A549 (cell line): ENCODE data around the gene SPATA1.

Experiments used
- EP300 ChIP-seq, 2 experiments: fragments of >200 bp; sonication (Bioruptor Twin); formaldehyde crosslinking; IDR thresholded peaks; 2 replicates in 1 of 2; 3 replicates in 1 of 2; pipeline ENCODE4 v1.6.1; 2016 to 2017
- HEYL ChIP-seq: fragments of 250-450 bp; sonication (Bioruptor Pico); IDR thresholded peaks from 2 replicates; pipeline ENCODE4 v1.8.0; 2021; ENCODE audit warnings: mild to moderate bottlenecking, moderate library complexity
- JUNB ChIP-seq: fragments of >200 bp; sonication (Bioruptor Twin); formaldehyde crosslinking; IDR thresholded peaks from 2 replicates; pipeline ENCODE4 v1.6.1; 2016
- NR3C1 ChIP-seq: fragments of >200 bp; sonication (Bioruptor Twin); formaldehyde crosslinking; IDR thresholded peaks from 3 replicates; pipeline ENCODE4 v1.6.1; 2017
- RNF2 ChIP-seq: fragments of 200-600 bp; sonication (generic); IDR thresholded peaks from 2 replicates; pipeline ENCODE4 v1.6.1; 2016; ENCODE audit warnings: low read depth, mild to moderate bottlenecking, antibody characterized with exemption, moderate library complexity, borderline replicate concordance
- TF ChIP-seq, protein P1 (sequence below): fragments of >200 bp; sonication (Bioruptor Twin); formaldehyde crosslinking; IDR thresholded peaks from 3 replicates; pipeline ENCODE4 v1.5.1; 2016

GRCh38 chr1:84538599-84538998, 32.4 kb downstream of the SPATA1 start:
- TF ChIP-seq, protein P1, sequence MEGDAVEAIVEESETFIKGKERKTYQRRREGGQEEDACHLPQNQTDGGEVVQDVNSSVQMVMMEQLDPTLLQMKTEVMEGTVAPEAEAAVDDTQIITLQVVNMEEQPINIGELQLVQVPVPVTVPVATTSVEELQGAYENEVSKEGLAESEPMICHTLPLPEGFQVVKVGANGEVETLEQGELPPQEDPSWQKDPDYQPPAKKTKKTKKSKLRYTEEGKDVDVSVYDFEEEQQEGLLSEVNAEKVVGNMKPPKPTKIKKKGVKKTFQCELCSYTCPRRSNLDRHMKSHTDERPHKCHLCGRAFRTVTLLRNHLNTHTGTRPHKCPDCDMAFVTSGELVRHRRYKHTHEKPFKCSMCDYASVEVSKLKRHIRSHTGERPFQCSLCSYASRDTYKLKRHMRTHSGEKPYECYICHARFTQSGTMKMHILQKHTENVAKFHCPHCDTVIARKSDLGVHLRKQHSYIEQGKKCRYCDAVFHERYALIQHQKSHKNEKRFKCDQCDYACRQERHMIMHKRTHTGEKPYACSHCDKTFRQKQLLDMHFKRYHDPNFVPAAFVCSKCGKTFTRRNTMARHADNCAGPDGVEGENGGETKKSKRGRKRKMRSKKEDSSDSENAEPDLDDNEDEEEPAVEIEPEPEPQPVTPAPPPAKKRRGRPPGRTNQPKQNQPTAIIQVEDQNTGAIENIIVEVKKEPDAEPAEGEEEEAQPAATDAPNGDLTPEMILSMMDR, result no peak
- no peak for TF ChIP-seq JUNB
- TF ChIP-seq EP300 (IDR thresholded peaks at IDR 0.05), result no peak
- no peak for TF ChIP-seq HEYL
- TF ChIP-seq RNF2, result no peak
- TF ChIP-seq NR3C1, result no peak
